Type B pancreatic cell (in vitro differentiated cells): Measurements from ENCODE around the gene LRRC73. TPM values are rescaled to one million over a fixed set of nuclear protein-coding genes. Genes with fewer than 3 reads are reported as not detected.
"Not testable (repeated sequence)": the region's sequence is repeated elsewhere in the genome, so short reads cannot be mapped to it uniquely, and the experiment has no call there.

ENCODE experiments used
- DNase-seq: peaks from one replicate; pipeline ENCODE4 v3.0.0; 2021; ENCODE audit warnings: mixed read lengths; ENCODE audit not compliant: unreplicated experiment; ENCODE audit errors: extremely low spot score
- H3K27ac Mint-ChIP-seq: 2 replicates; pipeline ENCODE4 v1.8.0; 2021; ENCODE audit warnings: mild to moderate bottlenecking, mixed read lengths
- H3K27me3 Mint-ChIP-seq: 2 replicates; pipeline ENCODE4 v1.8.0; 2021; ENCODE audit warnings: mixed read lengths
- H3K36me3 Mint-ChIP-seq: 2 replicates; pipeline ENCODE4 v1.8.0; 2021; ENCODE audit warnings: mixed read lengths
- H3K4me1 Mint-ChIP-seq: one replicate; pipeline ENCODE4 v1.8.0; 2021; ENCODE audit warnings: mixed read lengths; ENCODE audit not compliant: unreplicated experiment
- H3K4me3 Mint-ChIP-seq: 2 replicates; pipeline ENCODE4 v1.8.0; 2021; ENCODE audit warnings: mild to moderate bottlenecking, mixed read lengths
- H3K9me3 Mint-ChIP-seq: 2 replicates; pipeline ENCODE4 v1.8.0; 2021; ENCODE audit warnings: mixed read lengths
- total RNA-seq: library from RNA; stranded (reverse); gene quantifications from 2 replicates; pipeline ENCODE4 v1.2.1, GENCODE V29; 2021; ENCODE audit warnings: low replicate concordance
- TF ChIP-seq, protein P1 (sequence below): fragments of 200-600 bp; sonication (generic); conservative IDR thresholded peaks from 2 replicates; pipeline ENCODE4 v1.5.0; 2021; ENCODE audit warnings: antibody characterized with exemption, mild to moderate bottlenecking

LRRC73 gene
- total RNA-seq, 1 donor from 2014 or later = 2.9 TPM

DNA sequence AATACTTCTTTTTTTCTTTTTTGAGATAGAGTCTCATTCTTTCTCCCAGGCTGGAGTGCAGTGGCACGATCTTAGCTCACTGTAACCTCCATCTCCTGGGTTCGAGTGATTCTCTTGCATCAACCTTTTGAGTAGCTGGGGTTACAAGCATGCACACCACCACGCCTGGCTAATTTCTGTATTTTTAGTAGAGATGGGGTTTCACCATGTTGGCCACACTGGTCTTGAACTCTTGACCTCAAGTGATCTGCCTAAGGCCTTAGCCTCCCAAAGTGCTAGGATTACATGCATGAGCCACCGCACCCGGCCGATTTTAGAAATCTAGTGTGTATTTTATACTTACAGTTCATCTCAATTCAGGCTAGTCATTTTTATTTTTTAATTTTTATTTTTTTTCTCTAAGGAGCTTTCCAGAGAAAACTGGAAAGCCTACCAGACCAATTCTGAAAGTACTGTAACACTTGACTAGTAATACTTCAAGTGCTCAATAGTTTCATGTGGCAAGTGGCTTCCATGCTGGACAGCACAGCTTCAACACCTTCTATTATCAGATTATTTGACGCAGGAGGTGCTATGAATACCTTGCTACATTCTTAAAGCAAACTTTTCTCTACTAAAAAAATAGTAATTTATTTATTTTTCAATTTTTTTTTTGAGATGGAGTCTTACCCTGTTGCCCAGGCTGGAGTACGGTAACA is 31.8 kb upstream of the LRRC73 start:
- peaks cover 32% of the 10 kb centered on the region for H3K36me3 Mint-ChIP-seq
- no peak overlapping the region for H3K27ac Mint-ChIP-seq
- no peaks in the 10 kb centered on the region for H3K27me3 Mint-ChIP-seq
- H3K9me3 Mint-ChIP-seq = no peaks in the 10 kb centered on the region
- no peak overlapping the region for H3K4me3 Mint-ChIP-seq
- H3K4me1 Mint-ChIP-seq = no peaks in the 10 kb centered on the region
- TF ChIP-seq, protein P1, sequence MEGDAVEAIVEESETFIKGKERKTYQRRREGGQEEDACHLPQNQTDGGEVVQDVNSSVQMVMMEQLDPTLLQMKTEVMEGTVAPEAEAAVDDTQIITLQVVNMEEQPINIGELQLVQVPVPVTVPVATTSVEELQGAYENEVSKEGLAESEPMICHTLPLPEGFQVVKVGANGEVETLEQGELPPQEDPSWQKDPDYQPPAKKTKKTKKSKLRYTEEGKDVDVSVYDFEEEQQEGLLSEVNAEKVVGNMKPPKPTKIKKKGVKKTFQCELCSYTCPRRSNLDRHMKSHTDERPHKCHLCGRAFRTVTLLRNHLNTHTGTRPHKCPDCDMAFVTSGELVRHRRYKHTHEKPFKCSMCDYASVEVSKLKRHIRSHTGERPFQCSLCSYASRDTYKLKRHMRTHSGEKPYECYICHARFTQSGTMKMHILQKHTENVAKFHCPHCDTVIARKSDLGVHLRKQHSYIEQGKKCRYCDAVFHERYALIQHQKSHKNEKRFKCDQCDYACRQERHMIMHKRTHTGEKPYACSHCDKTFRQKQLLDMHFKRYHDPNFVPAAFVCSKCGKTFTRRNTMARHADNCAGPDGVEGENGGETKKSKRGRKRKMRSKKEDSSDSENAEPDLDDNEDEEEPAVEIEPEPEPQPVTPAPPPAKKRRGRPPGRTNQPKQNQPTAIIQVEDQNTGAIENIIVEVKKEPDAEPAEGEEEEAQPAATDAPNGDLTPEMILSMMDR = no peak
- no peak for DNase-seq

DNA sequence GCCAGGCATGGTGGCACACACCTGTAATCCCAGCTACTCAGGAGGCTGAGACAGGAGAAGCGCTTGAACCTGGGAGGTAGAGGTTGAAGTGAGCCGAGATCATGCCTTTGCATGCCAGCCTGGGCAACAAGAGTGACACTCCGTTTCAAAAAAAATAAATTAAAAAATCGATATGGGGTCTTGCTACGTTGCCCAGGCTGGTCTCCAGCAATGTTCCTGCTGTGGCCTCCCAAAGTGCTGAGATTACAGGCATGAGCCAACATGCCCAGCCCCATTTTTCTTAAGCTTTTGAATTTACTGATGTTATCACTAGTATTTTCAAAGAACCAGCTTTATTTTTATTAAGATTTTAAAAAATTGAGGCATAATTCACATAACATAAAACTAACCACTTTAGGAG is 30.4 kb upstream of the LRRC73 start:
- Mint-ChIP-seq H3K36me3 (peaks cover 27% of the 10 kb centered on the region), H3K4me3 (no peak overlapping the region), H3K27me3 (no peaks in the 10 kb centered on the region), H3K27ac (no peak overlapping the region), H3K4me1 (no peaks in the 10 kb centered on the region), H3K9me3 (no peaks in the 10 kb centered on the region)
- no peak for DNase-seq
- TF ChIP-seq, protein P1 = no peak

DNA sequence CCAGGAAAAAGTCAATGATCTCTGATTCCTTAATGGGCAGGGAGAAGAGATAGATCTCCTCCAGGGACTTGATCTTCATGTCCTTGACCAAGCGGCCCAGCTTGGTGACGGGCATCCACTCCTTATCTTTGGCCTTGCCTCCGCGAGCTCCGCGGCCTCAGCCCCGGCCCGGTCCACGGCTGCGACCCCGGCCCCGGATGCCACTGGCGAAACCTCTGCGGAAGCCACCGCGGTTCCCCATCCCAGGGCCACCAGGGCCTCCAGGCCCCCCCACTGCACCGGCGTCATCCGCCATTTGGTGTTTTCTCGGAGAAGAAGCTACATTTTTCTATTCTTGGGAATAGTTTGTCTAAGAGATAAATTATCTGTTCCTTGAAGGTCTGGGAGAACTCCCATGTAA is 29.3 kb upstream of the LRRC73 start:
- H3K4me1 Mint-ChIP-seq, DNase-seq, H3K27me3 Mint-ChIP-seq, H3K9me3 Mint-ChIP-seq, H3K27ac Mint-ChIP-seq, H3K4me3 Mint-ChIP-seq: not testable (repeated sequence)
- H3K36me3 Mint-ChIP-seq = peaks cover 27% of the 10 kb centered on the region

DNA sequence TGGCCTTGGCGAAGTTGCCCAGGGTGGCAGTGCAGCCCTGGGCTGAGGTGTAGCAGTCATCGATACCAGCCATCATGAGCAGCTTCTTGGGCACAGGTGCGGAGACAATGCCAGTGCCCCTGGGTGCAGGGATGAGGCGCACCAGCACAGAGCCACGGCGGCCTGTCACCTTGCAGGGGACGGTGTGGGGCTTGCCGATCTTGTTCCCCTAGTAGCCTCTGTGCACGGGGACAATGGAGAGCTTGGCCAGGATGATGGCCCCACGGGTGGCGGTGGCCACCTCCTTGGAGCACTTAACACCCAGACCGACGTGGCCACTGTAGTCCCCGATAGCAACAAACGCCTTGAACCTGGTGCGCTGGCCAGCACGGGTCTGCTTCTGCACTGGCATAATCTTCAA is 28.8 kb upstream of the LRRC73 start:
- peaks cover 26% of the 10 kb centered on the region for H3K36me3 Mint-ChIP-seq
- H3K4me3 Mint-ChIP-seq, H3K27ac Mint-ChIP-seq, H3K4me1 Mint-ChIP-seq, H3K9me3 Mint-ChIP-seq, H3K27me3 Mint-ChIP-seq, DNase-seq: not testable (repeated sequence)

DNA sequence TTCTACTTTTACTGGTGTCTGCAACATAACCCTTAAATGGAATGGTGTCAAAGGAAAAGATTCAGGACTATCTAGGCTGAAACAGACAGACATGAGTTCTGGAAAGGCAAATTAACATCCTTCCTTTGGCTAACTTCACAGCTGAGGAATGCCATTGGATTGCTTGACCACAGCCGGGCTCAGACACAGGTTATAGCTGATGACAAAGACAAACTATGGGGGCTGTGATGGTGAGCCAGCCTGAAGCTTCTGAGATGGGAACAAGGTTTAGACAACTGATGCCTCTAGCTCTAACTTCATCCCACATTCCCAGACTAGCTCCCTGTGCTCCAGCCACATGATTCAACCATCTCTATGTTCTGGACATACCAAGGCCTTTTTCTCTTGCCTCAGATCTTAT is 22.1 kb upstream of the LRRC73 start:
- DNase-seq = no peak
- no peak overlapping the region for H3K27ac Mint-ChIP-seq
- H3K4me1 Mint-ChIP-seq = no peaks in the 10 kb centered on the region
- no peaks in the 10 kb centered on the region for H3K27me3 Mint-ChIP-seq
- no peak overlapping the region for H3K4me3 Mint-ChIP-seq
- H3K36me3 Mint-ChIP-seq = peaks cover 15% of the 10 kb centered on the region
- no peaks in the 10 kb centered on the region for H3K9me3 Mint-ChIP-seq
- TF ChIP-seq, protein P1 = no peak

DNA sequence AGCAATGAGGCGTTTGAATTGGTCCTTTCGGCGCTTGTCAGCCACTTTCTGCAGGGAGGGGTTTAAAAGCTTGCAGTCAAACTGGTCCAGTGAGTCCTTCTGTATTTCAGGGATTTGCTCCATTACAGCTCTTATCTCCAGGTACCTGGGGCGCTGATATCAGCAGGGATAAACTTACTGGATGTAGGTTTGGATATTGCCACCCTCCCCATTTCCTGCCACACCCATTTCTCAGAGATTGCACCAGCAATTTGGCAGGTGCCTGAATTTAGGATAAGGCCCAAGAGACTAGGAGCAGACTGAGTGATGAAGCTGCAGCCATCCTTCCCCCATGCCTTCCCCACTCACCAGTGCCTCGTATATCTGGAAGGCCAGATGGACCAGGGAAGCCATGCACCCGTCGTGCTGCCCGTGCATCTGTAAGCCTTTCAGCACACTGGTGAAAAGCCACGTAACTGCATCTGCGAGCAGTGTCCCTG is 14.4 kb upstream of the LRRC73 start:
- Mint-ChIP-seq H3K27ac (peak overlapping the region; percentile 72), H3K4me1 (no peaks in the 10 kb centered on the region), H3K36me3 (peaks cover 21% of the 10 kb centered on the region), H3K9me3 (no peaks in the 10 kb centered on the region), H3K27me3 (no peaks in the 10 kb centered on the region), H3K4me3 (no peak overlapping the region)
- TF ChIP-seq, protein P1 = no peak
- no peak for DNase-seq
